Esophagus muscularis mucosa (tissue), 4 donors: Measurements from ENCODE around the gene MBTPS1. TPM values are rescaled to one million over a fixed set of nuclear protein-coding genes. Genes with fewer than 3 reads are reported as not detected.

Experiments used
- DNase-seq: peaks from one replicate; pipeline ENCODE4 v3.0.0-alpha.2; 2017; ENCODE audit errors: extremely low spot score
- H3K27ac ChIP-seq, 4 donors: fragments of 200-600 bp; sonication (generic); replicated peaks in 1 of 4; 1 replicate in 3 of 4; 2 replicates in 1 of 4; pipeline ENCODE4 v1.5.1; 2016 to 2019; ENCODE audit warnings: mild to moderate bottlenecking in 1 of 4
- H3K27me3 ChIP-seq, 4 donors: fragments of 200-600 bp; sonication (generic); one replicate each; pipeline versions ENCODE4 v1.5.1 to v1.6.0; 2016 to 2019
- H3K36me3 ChIP-seq, 4 donors: fragments of 200-600 bp; sonication (generic); one replicate each; pipeline ENCODE4 v1.5.1; 2016 to 2019
- H3K4me1 ChIP-seq, 4 donors: fragments of 200-600 bp; sonication (generic); one replicate each; pipeline ENCODE4 v1.5.1; 2016 to 2019
- H3K4me3 ChIP-seq, 4 donors: fragments of 200-600 bp; sonication (generic); 1 replicate in 2 of 4; 2 replicates in 2 of 4; pipeline ENCODE4 v1.5.1; 2016 to 2019; ENCODE audit warnings: mild to moderate bottlenecking in 4 of 4, moderate library complexity in 1 of 4
- H3K9me3 ChIP-seq, 4 donors: fragments of 200-600 bp; sonication (generic); 1 replicate in 3 of 4; 2 replicates in 1 of 4; pipeline ENCODE4 v1.5.1; 2016 to 2019
- CTCF ChIP-seq, 3 experiments: fragments of 200-600 bp in 2 of 3; fragments of 450-650 bp in 1 of 3; sonication (generic) in 2 of 3; IDR thresholded peaks; one replicate each; pipeline ENCODE4 v1.5.1; 2017 to 2019; ENCODE audit warnings: antibody characterized with exemption in 3 of 3, mild to moderate bottlenecking in 2 of 3, moderate library complexity in 1 of 3
- EP300 ChIP-seq: sonication (generic); formaldehyde crosslinking; IDR thresholded peaks from one replicate; pipeline ENCODE4 v1.6.1; 2017; ENCODE audit warnings: antibody characterized with exemption
- POLR2A ChIP-seq: fragments of 450-650 bp; IDR thresholded peaks from one replicate; pipeline ENCODE4 v1.6.1; 2017; ENCODE audit warnings: antibody characterized with exemption, moderate library complexity, mild to moderate bottlenecking, low read depth
- POLR2AphosphoS5 ChIP-seq, 2 donors: sonication (generic); formaldehyde crosslinking; IDR thresholded peaks; one replicate each; pipeline ENCODE4 v1.6.1; 2017; ENCODE audit warnings: antibody characterized with exemption in 2 of 2
- WGBS: methylation state at CpG from one replicate; pipeline ENCODE4 v1.1.5; 2018; 5-methylcytosine and 5-hydroxymethylcytosine counted together
- intact Hi-C: fragments of 100-400 bp; cut with DNase I; formaldehyde crosslinking; loops from one replicate; pipeline ENCODE4 v1.15.1; 2023
- total RNA-seq, 4 donors: library from RNA; depleted of rRNA; stranded (reverse); fragments of >200 nt; gene quantifications; one replicate each; pipeline versions ENCODE4 v1.1.0 to v1.2.1, GENCODE V29; 2016

MBTPS1 gene
- total RNA-seq, 4 donors from 2014 or later, result 72.4 to 86.6 (median 82.6) TPM

GRCh38 chr16:84111525-84111924 is 5.2 kb downstream of the MBTPS1 start:
- H3K4me3 ChIP-seq, result no peak overlapping the region
- no peaks in the 10 kb centered on the region for H3K9me3 ChIP-seq
- H3K27me3 ChIP-seq, result no peaks in the 10 kb centered on the region
- H3K27ac ChIP-seq, result no peak overlapping the region
- intact Hi-C loops, result loop anchor here (10.0 kb wide), 1 partner anchor 73 kb away; the partner anchor contains the start of gene TAF1C
- H3K36me3 ChIP-seq, result peaks cover 0 to 29% (median 12%) of the 10 kb centered on the region in 4 donors
- no peak for DNase-seq
- TF ChIP-seq POLR2A, result no peak
- no peak for TF ChIP-seq POLR2AphosphoS5 (IDR thresholded peaks at IDR 0.05)
- TF ChIP-seq EP300, result no peak
- TF ChIP-seq CTCF (IDR thresholded peaks at IDR 0.05), result no peak
- peaks cover 28 to 68% (median 51%) of the 10 kb centered on the region in 4 donors for H3K4me1 ChIP-seq
- WGBS, result 61% methylated on average over 3 of the region's 3 CpGs

- no peak for TF ChIP-seq EP300
- TF ChIP-seq POLR2A, result no peak
- no peak for TF ChIP-seq CTCF (IDR thresholded peaks at IDR 0.05)
- TF ChIP-seq POLR2AphosphoS5 (IDR thresholded peaks at IDR 0.05), result no peak
- DNase-seq, result no peak
- WGBS, result 89% methylated on average over 3 of the region's 3 CpGs
- Histone ChIP-seq H3K9me3 (no peaks in the 10 kb centered on the region), H3K27me3 (no peaks in the 10 kb centered on the region), H3K4me1 (peaks cover 28 to 72% (median 49%) of the 10 kb centered on the region in 4 donors), H3K27ac (no peak overlapping the region), H3K36me3 (peaks cover 0 to 34% (median 14%) of the 10 kb centered on the region in 4 donors), H3K4me3 (no peak overlapping the region)
- intact Hi-C loops, result loop anchor here (10.0 kb wide), 1 partner anchor 74 kb away; the partner anchor contains the start of gene TAF1C
Measured at GRCh38 chr16:84110527-84110926, 6.2 kb downstream of the MBTPS1 start.

GRCh38 chr16:84109598-84110335 is 7.0 kb downstream of the MBTPS1 start:
- intact Hi-C loops, result loop anchor here (10.0 kb wide), 1 partner anchor 75 kb away; the partner anchor contains the start of gene TAF1C
- DNase-seq, result no peak
- TF ChIP-seq EP300 (no peak), CTCF (IDR thresholded peaks at IDR 0.05) (no peak)
- Histone ChIP-seq H3K4me3 (no peak overlapping the region), H3K4me1 (peaks cover 20 to 68% (median 41%) of the 10 kb centered on the region in 4 donors), H3K27me3 (no peaks in the 10 kb centered on the region), H3K9me3 (no peaks in the 10 kb centered on the region), H3K27ac (peak overlapping the region in 1 of 4 donors; percentile 28), H3K36me3 (peaks cover 0 to 39% (median 14%) of the 10 kb centered on the region in 4 donors)
- WGBS, result 45% methylated on average over 6 of the region's 6 CpGs

GRCh38 chr16:84107921-84108320 is 8.8 kb downstream of the MBTPS1 start:
- WGBS, result 76% methylated on average over 2 of the region's 2 CpGs
- DNase-seq, result no peak
- Histone ChIP-seq H3K9me3 (no peaks in the 10 kb centered on the region), H3K27ac (no peak overlapping the region), H3K4me1 (peaks cover 23 to 69% (median 38%) of the 10 kb centered on the region in 4 donors), H3K36me3 (peaks cover 0 to 39% (median 14%) of the 10 kb centered on the region in 4 donors), H3K27me3 (no peaks in the 10 kb centered on the region), H3K4me3 (no peak overlapping the region)
- intact Hi-C loops, result no loop called here
- TF ChIP-seq EP300 (no peak), POLR2AphosphoS5 (IDR thresholded peaks at IDR 0.05) (no peak), CTCF (IDR thresholded peaks at IDR 0.05) (no peak), POLR2A (no peak)
